HepG2 (cell line): ENCODE data around the gene SH3GL2. TPM values are rescaled to one million over a fixed set of nuclear protein-coding genes. Genes with fewer than 3 reads are reported as not detected.

Experiments
- ATAC-seq: fragments of 200-7000 bp; cut with Tn5 transposase; 3 replicates; pipeline ENCODE4 v1.9.1; 2020; ENCODE audit warnings: mild to moderate bottlenecking, moderate library complexity
- BruUV-seq: library from RNA; stranded (reverse); fragments of 400-500 nt; replicated peaks from 2 replicates; lab custom pipeline; 2021; lab: Mats Ljungman, UMichigan
- CTCF ChIA-PET: fragments of 300-600 bp; formaldehyde crosslinking; extraction: SDS; loops from one replicate; lab custom pipeline; 2021; ENCODE audit warnings: low total read pairs, inconsistent platforms, low intra/inter-chr PET ratio; lab: Yijun Ruan, JAX
- POLR2A ChIA-PET: fragments of 350-600 bp; sonication (Branson Sonifier 250); formaldehyde crosslinking; loops from one replicate; lab custom pipeline; 2020; ENCODE audit warnings: antibody characterized with exemption, inconsistent platforms; lab: Yijun Ruan, JAX
- DNase-seq: peaks from one replicate; pipeline ENCODE4 v3.0.0-alpha.2; 2015; ENCODE audit warnings: low spot score
- FAIRE-seq: peaks from 3 replicates; lab custom pipeline; 2011; peaks lifted over from hg19 to GRCh38; lab: Jason Lieb, UNC
- H2AFZ ChIP-seq: one replicate; pipeline ENCODE4 v1.6.1; 2011; ENCODE audit warnings: low read length, inconsistent platforms
- H3K27ac ChIP-seq: fragments of 300-600 bp; 3 replicates; pipeline ENCODE4 v1.8.0; 2011; ENCODE audit warnings: mixed run types, mild to moderate bottlenecking, mixed read lengths, low read length, inconsistent platforms; ENCODE audit not compliant: insufficient read depth; ENCODE audit errors: extremely low read length
- H3K27me3 ChIP-seq, 2 experiments: fragments of 200-600 bp in 1 of 2; 2 replicates in 1 of 2; 3 replicates in 1 of 2; pipeline versions ENCODE4 v1.6.0 to v1.8.0; 2011; ENCODE audit warnings: low read length in 2 of 2, mild to moderate bottlenecking in 2 of 2, moderate library complexity in 2 of 2, inconsistent platforms in 1 of 2; ENCODE audit not compliant: insufficient read depth in 2 of 2, control insufficient read depth in 1 of 2
- H3K36me3 ChIP-seq, 2 experiments: fragments of 200-600 bp in 1 of 2; replicated peaks in 1 of 2; 2 replicates in 1 of 2; 3 replicates in 1 of 2; pipeline versions ENCODE4 v1.5.1 to v1.8.0; 2011; ENCODE audit warnings: low read length in 2 of 2, inconsistent platforms in 1 of 2; ENCODE audit not compliant: insufficient read depth in 2 of 2, control insufficient read depth in 1 of 2
- H3K4me1 ChIP-seq: 2 replicates; pipeline ENCODE4 v1.5.1; 2012; ENCODE audit warnings: low read length, inconsistent platforms; ENCODE audit not compliant: insufficient read depth
- H3K4me2 ChIP-seq: 2 replicates; pipeline ENCODE4 v1.6.0; 2011; ENCODE audit warnings: low read depth, low read length, inconsistent platforms
- H3K4me3 ChIP-seq, 3 experiments: fragments of 200-600 bp in 1 of 3; sonication (generic), shearing (Covaris generic) in 1 of 3; replicated peaks in 1 of 3; 2 replicates each; pipeline ENCODE4 v1.5.1; 2011 to 2016; ENCODE audit warnings: low read length in 3 of 3, inconsistent platforms in 2 of 3, low read depth in 2 of 3, mild to moderate bottlenecking in 2 of 3, control low read depth in 1 of 3, mixed read lengths in 1 of 3; ENCODE audit not compliant: insufficient read depth in 1 of 3
- H3K79me2 ChIP-seq: one replicate; pipeline ENCODE4 v1.6.1; 2011; ENCODE audit warnings: low read length, inconsistent platforms; ENCODE audit not compliant: insufficient read depth
- H3K9ac ChIP-seq: 2 replicates; pipeline ENCODE4 v1.6.0; 2011; ENCODE audit warnings: mild to moderate bottlenecking, low read depth, low read length, inconsistent platforms; ENCODE audit not compliant: insufficient read depth
- H3K9me3 ChIP-seq: 2 replicates; pipeline ENCODE4 v1.5.1; 2012; ENCODE audit warnings: mild to moderate bottlenecking, low read length
- H4K20me1 ChIP-seq: 2 replicates; pipeline ENCODE4 v1.6.0; 2011; ENCODE audit warnings: inconsistent platforms, mild to moderate bottlenecking, low read length, moderate library complexity; ENCODE audit not compliant: insufficient read depth
- BRD4 ChIP-seq: sonication (generic); formaldehyde crosslinking; IDR thresholded peaks from 2 replicates; pipeline ENCODE4 v1.4.0; 2020; ENCODE audit warnings: missing genetic modification reagents
- FOXA3 ChIP-seq: IDR thresholded peaks from 2 replicates; pipeline ENCODE4 v1.6.1; 2016; ENCODE audit warnings: missing genetic modification reagents, missing compliant biosample characterization
- KMT2A ChIP-seq: sonication (generic); formaldehyde crosslinking; IDR thresholded peaks from 2 replicates; pipeline ENCODE4 v1.4.0; 2020; ENCODE audit warnings: missing genetic modification reagents
- NRL ChIP-seq: sonication (generic); formaldehyde crosslinking; IDR thresholded peaks from 2 replicates; pipeline ENCODE4 v1.5.0; 2020; ENCODE audit warnings: missing genetic modification reagents, mild to moderate bottlenecking, moderate library complexity, borderline replicate concordance
- PRPF4 ChIP-seq: fragments of 200-400 bp; formaldehyde crosslinking; IDR thresholded peaks from 2 replicates; pipeline ENCODE4 v1.6.1; 2016; ENCODE audit warnings: low read length, low read depth; ENCODE audit not compliant: poor library complexity, severe bottlenecking
- RFX3 ChIP-seq: IDR thresholded peaks from 2 replicates; pipeline ENCODE4 v1.6.1; 2016; ENCODE audit warnings: missing biosample characterization, missing genetic modification reagents
- SMARCE1 ChIP-seq: fragments of 450-650 bp; IDR thresholded peaks from 2 replicates; pipeline ENCODE4 v1.6.1; 2017; ENCODE audit warnings: borderline replicate concordance
- SP140L ChIP-seq: sonication (generic); formaldehyde crosslinking; IDR thresholded peaks from 2 replicates; pipeline ENCODE4 v1.4.0; 2020; ENCODE audit warnings: missing genetic modification reagents, borderline replicate concordance
- ZC3H13 ChIP-seq: sonication (generic); formaldehyde crosslinking; IDR thresholded peaks from 2 replicates; pipeline ENCODE4 v1.8.1; 2023; ENCODE audit warnings: mild to moderate bottlenecking, missing genetic modification reagents, moderate library complexity
- ZNF367 ChIP-seq: sonication (generic); formaldehyde crosslinking; IDR thresholded peaks from 2 replicates; pipeline ENCODE4 v1.4.0; 2020; ENCODE audit warnings: missing genetic modification reagents, borderline replicate concordance
- ZNF547 ChIP-seq: sonication (generic); formaldehyde crosslinking; IDR thresholded peaks from 2 replicates; pipeline ENCODE4 v1.5.1; 2020; ENCODE audit warnings: mild to moderate bottlenecking, missing genetic modification reagents
- ZNF563 ChIP-seq: sonication (generic); formaldehyde crosslinking; IDR thresholded peaks from 2 replicates; pipeline ENCODE4 v1.8.0; 2022; ENCODE audit warnings: mild to moderate bottlenecking, moderate library complexity, missing genetic modification reagents
- ZNF775 ChIP-seq: sonication (generic); formaldehyde crosslinking; IDR thresholded peaks from 2 replicates; pipeline ENCODE4 v1.4.0; 2020; ENCODE audit warnings: missing genetic modification reagents, mild to moderate bottlenecking, moderate library complexity, borderline replicate concordance
- ZNF790 ChIP-seq: sonication (generic); formaldehyde crosslinking; IDR thresholded peaks from 2 replicates; pipeline ENCODE4 v1.8.0; 2022; ENCODE audit warnings: missing genetic modification reagents, mild to moderate bottlenecking, borderline replicate concordance
- WGBS: methylation state at CpG from one replicate; pipeline ENCODE4 v1.1.6; 2017; ENCODE audit warnings: low lambda C conversion rate; 5-methylcytosine and 5-hydroxymethylcytosine counted together
- in situ Hi-C: cut with HindIII; loops from 2 replicates; pipeline ENCODE4 v1.10.0; 2017; ENCODE audit warnings: low pct_unique_long_range_greater_than_20kb; ENCODE audit not compliant: extremely low pct_ligation_motif_present
- intact Hi-C: fragments of 100-400 bp; cut with micrococcal nuclease; formaldehyde crosslinking; loops from one replicate; pipeline ENCODE4 v1.10.0; 2022; ENCODE audit not compliant: unreplicated experiment
- polyA plus RNA-seq, 8 experiments: library from polyadenylated mRNA; depleted of rRNA in 3 of 8; stranded (reverse) in 7 of 8; unstranded in 1 of 8; fragments of >200 nt; fragmentation: Illumina TruSeq in 4 of 8; extraction: Trizol in 4 of 8; gene quantifications; 2 replicates each; pipeline versions ENCODE4 v1.2.1 to v1.2.3, GENCODE V29; 2011 to 2016; ENCODE audit warnings: low read depth in 4 of 8, missing spikeins in 1 of 8, mixed read lengths in 1 of 8; ENCODE audit not compliant: insufficient read depth in 1 of 8
- total RNA-seq, 5 experiments: library from RNA; depleted of rRNA; stranded (reverse); fragments of >200 nt; fragmentation: Illumina TruSeq; extraction: Trizol; gene quantifications; 2 replicates each; pipeline ENCODE4 v1.2.3, GENCODE V29; 2016; ENCODE audit warnings: low read depth in 1 of 5
- TF ChIP-seq, protein P1 (sequence below): IDR thresholded peaks from 2 replicates; pipeline ENCODE4 v1.6.1; 2012; ENCODE audit warnings: low read depth, low read length, improper control_type of control experiment
- TF ChIP-seq, protein P2 (sequence below): IDR thresholded peaks from 2 replicates; pipeline ENCODE4 v1.6.1; 2016; ENCODE audit warnings: mild to moderate bottlenecking
- TF ChIP-seq, protein P3 (sequence below): sonication (generic); formaldehyde crosslinking; IDR thresholded peaks from 2 replicates; pipeline ENCODE4 v1.5.1; 2020; ENCODE audit warnings: missing genetic modification reagents, mild to moderate bottlenecking, borderline replicate concordance
- TF ChIP-seq, protein P4 (sequence below): IDR thresholded peaks from 2 replicates; pipeline ENCODE4 v1.6.1; 2016; ENCODE audit warnings: missing compliant biosample characterization, missing genetic modification reagents, borderline replicate concordance

Gene SH3GL2
- total and polyA plus RNA-seq, 2 of the 13 experiments (the other 11 are each of a cell fraction or from before 2014, with no cell fraction given) = 0.04 TPM; not detected in 1

DNA sequence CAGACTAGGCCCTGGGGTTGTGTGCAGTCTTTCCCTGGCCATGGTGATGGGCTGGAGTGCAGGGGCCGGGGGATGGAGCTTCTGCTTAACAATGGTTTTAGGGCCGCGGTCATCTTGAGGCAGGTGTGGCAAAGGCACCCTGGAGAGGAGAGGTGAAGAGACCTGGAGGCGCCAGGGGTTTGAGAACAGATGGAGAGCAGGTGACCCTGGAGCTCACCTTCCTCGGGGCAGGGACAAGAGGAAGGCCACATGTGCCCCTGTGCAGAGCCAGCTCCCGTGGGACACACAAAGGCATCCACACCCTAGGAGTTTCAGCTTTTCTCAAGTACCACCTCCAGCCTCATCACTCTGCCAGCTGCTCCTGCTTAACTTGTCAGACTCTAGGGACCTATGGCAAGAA is 46.4 kb upstream of the SH3GL2 start (continued):
- TF ChIP-seq, protein P1, sequence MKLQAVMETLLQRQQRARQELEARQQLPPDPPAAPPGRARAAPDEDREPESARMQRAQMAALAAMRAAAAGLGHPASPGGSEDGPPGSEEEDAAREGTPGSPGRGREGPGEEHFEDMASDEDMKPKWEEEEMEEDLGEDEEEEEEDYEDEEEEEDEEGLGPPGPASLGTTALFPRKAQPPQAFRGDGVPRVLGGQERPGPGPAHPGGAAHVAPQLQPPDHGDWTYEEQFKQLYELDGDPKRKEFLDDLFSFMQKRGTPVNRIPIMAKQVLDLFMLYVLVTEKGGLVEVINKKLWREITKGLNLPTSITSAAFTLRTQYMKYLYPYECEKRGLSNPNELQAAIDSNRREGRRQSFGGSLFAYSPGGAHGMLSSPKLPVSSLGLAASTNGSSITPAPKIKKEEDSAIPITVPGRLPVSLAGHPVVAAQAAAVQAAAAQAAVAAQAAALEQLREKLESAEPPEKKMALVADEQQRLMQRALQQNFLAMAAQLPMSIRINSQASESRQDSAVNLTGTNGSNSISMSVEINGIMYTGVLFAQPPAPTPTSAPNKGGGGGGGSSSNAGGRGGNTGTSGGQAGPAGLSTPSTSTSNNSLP = no peak
- TF ChIP-seq, all 625 proteins: peak for 0

DNA sequence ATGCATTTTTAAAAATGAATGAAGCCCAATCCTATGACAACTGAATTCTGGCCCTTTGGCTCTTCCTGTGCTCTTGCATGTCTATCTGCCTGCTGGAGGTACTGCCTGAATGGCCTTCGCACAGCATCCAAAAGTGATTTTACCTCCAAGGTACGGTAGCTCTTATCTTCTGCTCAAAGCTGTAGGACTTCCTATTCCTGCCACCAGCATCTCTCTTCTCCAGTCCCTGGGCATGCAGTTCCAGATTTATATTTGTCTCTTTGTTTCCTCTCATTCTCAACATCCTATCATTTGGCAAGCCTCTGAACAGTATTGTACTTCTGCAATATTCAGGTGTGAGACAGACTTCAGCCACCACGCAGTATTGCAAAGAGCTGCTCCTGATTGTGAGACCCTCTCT is 43.7 kb upstream of the SH3GL2 start:
- no peaks in the 10 kb centered on the region for H4K20me1 ChIP-seq
- intact Hi-C loops (no loop called here), in situ Hi-C loops (no loop called here)
- 64% methylated on average over 3 of the region's 3 CpGs for WGBS
- FAIRE-seq = no peak
- POLR2A ChIA-PET = no interaction called here
- H3K4me2 ChIP-seq = no peak overlapping the region
- H3K4me3 ChIP-seq = no peak overlapping the region
- H3K27ac ChIP-seq = no peak overlapping the region
- H2AFZ ChIP-seq = no peak overlapping the region
- ATAC-seq = no peak
- H3K4me1 ChIP-seq = no peaks in the 10 kb centered on the region
- CTCF ChIA-PET = no interaction called here
- 0 out of 5 replicates have a peak, but pooled peaks cover 0 to 4% of the 10 kb centered on the region in 2 experiments for H3K27me3 ChIP-seq
- no peak for DNase-seq
- H3K79me2 ChIP-seq = no peaks in the 10 kb centered on the region
- no TSS peak for BruUV-seq
- H3K9ac ChIP-seq = no peak overlapping the region
- no peaks in the 10 kb centered on the region for H3K36me3 ChIP-seq
- H3K9me3 ChIP-seq = no peaks in the 10 kb centered on the region
- no peak for TF ChIP-seq ZNF563 (CRISPR knock-in tag)
- TF ChIP-seq ZNF790 = no peak
- TF ChIP-seq ZNF775 = no peak
- TF ChIP-seq SMARCE1 = no peak
- TF ChIP-seq ZC3H13 (CRISPR knock-in tag) = no peak
- no peak for TF ChIP-seq NRL
- TF ChIP-seq RFX3 (CRISPR knock-in tag) = no peak
- no peak for TF ChIP-seq BRD4 (CRISPR knock-in tag)
- TF ChIP-seq SP140L (CRISPR knock-in tag) = no peak
- TF ChIP-seq ZNF547 (CRISPR knock-in tag) = no peak
- TF ChIP-seq, protein P2, sequence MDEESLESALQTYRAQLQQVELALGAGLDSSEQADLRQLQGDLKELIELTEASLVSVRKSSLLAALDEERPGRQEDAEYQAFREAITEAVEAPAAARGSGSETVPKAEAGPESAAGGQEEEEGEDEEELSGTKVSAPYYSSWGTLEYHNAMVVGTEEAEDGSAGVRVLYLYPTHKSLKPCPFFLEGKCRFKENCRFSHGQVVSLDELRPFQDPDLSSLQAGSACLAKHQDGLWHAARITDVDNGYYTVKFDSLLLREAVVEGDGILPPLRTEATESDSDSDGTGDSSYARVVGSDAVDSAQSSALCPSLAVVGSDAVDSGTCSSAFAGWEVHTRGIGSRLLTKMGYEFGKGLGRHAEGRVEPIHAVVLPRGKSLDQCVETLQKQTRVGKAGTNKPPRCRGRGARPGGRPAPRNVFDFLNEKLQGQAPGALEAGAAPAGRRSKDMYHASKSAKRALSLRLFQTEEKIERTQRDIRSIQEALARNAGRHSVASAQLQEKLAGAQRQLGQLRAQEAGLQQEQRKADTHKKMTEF (CRISPR knock-in tag) = no peak
- TF ChIP-seq ZNF367 = no peak
- TF ChIP-seq, protein P3, sequence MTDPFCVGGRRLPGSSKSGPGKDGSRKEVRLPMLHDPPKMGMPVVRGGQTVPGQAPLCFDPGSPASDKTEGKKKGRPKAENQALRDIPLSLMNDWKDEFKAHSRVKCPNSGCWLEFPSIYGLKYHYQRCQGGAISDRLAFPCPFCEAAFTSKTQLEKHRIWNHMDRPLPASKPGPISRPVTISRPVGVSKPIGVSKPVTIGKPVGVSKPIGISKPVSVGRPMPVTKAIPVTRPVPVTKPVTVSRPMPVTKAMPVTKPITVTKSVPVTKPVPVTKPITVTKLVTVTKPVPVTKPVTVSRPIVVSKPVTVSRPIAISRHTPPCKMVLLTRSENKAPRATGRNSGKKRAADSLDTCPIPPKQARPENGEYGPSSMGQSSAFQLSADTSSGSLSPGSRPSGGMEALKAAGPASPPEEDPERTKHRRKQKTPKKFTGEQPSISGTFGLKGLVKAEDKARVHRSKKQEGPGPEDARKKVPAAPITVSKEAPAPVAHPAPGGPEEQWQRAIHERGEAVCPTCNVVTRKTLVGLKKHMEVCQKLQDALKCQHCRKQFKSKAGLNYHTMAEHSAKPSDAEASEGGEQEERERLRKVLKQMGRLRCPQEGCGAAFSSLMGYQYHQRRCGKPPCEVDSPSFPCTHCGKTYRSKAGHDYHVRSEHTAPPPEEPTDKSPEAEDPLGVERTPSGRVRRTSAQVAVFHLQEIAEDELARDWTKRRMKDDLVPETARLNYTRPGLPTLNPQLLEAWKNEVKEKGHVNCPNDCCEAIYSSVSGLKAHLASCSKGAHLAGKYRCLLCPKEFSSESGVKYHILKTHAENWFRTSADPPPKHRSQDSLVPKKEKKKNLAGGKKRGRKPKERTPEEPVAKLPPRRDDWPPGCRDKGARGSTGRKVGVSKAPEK (CRISPR knock-in tag) = no peak
- TF ChIP-seq, protein P4, sequence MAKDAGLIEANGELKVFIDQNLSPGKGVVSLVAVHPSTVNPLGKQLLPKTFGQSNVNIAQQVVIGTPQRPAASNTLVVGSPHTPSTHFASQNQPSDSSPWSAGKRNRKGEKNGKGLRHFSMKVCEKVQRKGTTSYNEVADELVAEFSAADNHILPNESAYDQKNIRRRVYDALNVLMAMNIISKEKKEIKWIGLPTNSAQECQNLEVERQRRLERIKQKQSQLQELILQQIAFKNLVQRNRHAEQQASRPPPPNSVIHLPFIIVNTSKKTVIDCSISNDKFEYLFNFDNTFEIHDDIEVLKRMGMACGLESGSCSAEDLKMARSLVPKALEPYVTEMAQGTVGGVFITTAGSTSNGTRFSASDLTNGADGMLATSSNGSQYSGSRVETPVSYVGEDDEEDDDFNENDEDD (CRISPR knock-in tag) = no peak
- TF ChIP-seq FOXA3 (CRISPR knock-in tag) = no peak
- TF ChIP-seq PRPF4 = no peak
- no peak for TF ChIP-seq KMT2A
